Effector CD4-positive, alpha-beta T cell (primary cell): Measurements from ENCODE around the gene DPP10.

Source experiments
- DNase-seq: peaks from one replicate; pipeline ENCODE4 v3.0.0-alpha.2; 2020

DPP10 gene

GRCh38 chr2:115162494-115163293 lies 720.3 kb downstream of the DPP10 start:
- DNase-seq, result no peak

DNA sequence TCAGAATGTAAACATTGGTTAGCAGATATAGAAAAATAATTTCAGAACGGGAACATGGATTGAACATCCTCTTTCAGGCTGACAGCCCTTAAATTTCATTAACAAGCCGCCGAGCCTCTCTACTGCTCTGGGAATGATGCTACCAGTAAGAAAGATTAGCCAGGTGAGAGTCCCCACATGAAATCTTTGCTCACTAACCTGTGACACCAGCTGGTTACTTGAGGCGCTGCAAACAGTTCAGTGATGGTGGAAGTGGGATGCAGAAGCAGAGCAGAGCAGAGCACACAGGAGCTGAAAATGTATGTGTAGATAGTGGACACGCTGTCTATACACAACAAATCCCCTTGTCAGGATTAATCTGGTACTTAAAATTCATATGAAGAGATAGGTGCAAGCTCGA lies 721.1 kb downstream of the DPP10 start:
- DNase-seq, result no peak

GRCh38 chr2:115165529-115166109 lies 723.2 kb downstream of the DPP10 start:
- no peak for DNase-seq

DNA sequence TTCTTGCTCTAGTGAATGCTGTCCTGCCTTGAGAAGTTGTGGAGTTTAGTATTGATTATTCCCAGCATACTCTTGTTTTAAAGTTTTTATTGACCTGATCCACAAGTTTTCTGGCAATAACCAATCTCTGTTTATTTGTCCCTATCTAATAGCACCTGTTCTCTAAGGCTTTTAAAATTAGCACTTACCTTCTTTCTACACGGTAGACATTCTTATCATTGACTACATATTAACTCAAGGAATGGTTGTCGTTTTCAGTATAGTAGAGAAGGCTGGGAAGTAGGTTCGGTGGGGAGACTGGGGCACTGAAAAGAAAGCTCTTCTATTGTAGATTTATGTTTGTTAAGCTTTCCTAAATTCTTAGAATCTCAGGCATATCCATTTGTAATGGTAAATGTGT lies 726.0 kb downstream of the DPP10 start:
- DNase-seq, result no peak

- no peak for DNase-seq
Observed at GRCh38 chr2:115169814-115170213, 727.4 kb downstream of the DPP10 start.

DNA sequence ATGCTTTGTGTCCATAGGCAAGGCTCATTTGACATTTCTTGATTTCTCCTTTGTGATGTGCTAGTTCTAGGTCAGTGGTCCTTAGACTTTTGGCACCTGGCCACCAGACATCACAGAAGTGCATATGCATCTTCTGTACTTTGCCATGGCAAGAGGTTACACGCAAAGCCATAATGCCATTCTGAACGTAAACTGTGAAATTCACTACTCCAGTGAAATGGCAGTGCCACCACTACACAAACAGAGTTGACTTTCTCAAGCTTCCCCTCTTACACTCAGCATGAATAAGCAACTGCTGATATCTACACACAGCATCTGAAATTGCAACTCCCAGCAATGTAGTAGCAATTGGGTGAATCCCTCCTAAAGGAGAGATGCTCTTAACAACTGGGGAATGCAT lies 729.3 kb downstream of the DPP10 start:
- DNase-seq, result no peak

DNA sequence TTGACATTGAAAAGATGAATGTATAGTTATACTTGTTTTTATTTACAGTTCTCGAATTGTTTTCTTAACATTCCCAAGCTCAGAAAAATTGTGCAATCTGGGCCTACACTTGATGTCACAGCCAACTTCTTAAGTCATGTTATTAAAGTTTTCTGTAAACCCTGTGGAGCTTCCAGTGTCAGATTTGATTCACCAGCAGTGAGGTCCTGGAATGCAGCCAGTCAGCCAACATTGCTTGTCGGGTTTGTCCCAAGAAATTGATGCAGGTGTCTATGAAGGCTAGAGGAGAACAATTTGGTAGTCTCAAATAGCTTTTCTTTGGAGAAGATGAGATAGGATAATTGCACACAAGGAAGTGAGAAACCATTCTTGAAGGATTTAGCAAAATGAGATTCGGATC lies 732.2 kb downstream of the DPP10 start:
- DNase-seq, result no peak

GRCh38 chr2:115183144-115183543 lies 740.7 kb downstream of the DPP10 start:
- no peak for DNase-seq

DNA sequence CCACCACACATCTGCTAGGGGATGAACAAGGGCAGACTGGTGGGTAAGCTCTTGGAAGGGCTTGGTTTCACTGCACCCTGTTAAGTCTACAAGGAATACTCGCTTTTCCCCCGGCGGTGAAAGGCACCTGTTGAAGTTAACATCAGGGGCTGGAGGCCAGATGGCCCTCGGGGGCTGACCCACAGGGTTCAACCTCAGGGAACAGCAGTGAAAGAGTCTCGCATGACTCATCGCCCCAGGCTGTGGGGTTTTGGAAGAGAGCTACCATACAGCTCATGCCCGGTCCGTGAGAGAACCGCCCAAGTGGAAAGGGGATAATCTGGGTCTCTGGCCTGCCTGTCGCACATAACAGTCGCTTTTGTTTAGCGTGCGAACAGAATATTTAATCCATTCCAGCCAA lies 748.0 kb downstream of the DPP10 start:
- DNase-seq, result no peak

GRCh38 chr2:115194623-115195022 lies 752.2 kb downstream of the DPP10 start:
- no peak for DNase-seq

DNA sequence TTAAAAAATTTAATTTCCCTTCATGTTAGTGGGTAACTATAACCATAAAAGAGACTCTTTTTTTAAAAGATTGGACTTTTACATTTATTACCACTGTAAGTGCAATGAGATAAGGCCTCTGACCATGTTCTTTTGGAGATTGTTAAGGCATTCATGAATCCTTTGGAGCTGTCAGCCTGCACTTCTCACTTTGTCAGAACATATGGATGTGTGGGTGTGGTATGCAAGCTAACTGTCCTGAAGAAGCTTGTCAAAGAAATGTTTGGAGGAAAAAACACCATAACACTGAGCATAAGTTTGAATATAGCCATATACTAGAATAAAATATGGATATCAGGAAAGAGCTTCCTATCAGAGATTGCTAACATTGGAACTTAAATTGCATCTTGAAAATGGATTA lies 754.1 kb downstream of the DPP10 start:
- DNase-seq, result no peak

GRCh38 chr2:115199966-115200365 lies 757.5 kb downstream of the DPP10 start:
- no peak for DNase-seq

DNA sequence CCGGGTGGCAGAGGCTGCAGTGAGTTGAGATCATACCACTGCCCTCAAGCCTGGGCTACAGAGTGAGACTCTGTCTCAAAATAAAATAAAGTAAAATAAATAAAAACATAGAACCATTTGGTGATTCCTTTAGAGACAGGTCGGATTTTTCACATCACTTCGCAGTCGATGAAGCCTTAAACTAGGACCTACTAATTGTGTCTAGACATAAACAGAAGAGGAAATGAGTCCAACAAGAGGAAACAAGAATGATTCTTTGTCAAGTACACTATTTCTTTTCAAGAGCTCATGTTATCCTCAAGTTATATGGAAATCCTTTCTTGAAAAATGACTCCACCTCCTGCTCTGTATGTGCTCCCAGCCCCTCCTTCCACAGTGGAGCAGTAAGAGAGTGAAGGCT lies 758.9 kb downstream of the DPP10 start:
- no peak for DNase-seq

DNA sequence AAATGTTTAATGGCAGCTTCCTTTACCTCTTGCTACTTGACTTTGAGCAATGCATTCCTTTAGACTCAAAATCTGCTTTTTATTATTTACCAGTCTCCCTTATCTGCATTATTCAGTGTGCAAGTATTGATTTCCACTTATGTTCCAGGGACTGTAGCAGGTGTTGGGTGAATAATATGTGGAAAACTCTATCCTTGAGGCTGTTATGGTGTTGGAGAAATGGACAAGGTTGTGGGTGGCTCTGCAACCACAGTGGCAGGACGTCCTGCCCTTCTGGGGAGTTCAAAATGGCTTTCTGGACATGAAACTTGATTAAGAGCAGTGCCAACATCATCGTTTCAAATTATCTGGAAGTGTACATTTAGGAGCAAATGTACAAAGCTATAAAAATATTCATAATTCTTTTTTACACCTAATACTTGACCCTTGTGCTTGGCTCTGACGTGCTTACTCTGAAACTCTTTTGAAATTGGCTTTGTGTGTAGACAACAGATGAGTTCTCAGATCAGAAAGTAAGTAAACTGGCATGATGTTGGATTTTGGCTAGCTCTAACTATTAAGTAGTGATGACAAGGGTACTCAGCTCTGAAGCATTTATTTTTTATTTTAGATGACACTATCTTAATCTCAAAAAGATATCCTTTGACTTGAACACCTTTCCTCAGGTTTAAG lies 766.2 kb downstream of the DPP10 start:
- DNase-seq, result no peak

DNA sequence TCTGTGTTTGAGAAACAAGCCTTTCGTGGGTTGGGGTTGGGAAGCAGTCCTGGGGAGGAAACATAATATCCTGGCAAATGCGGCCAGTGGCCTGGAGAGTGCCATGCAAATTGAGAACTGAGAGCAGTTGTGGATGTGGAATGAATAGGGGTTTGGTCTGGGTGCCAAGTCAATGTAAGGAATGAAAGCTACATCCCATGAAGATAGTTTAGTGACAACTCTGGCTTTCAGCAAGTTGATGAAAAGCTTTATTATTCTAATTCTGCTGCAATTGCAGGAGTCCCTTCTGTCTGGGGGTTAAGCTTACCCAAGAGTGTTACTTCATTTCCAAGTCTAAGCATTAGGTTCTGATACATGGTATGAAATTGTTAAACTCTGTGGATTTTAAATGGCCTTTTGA lies 771.6 kb downstream of the DPP10 start:
- DNase-seq, result no peak

DNA sequence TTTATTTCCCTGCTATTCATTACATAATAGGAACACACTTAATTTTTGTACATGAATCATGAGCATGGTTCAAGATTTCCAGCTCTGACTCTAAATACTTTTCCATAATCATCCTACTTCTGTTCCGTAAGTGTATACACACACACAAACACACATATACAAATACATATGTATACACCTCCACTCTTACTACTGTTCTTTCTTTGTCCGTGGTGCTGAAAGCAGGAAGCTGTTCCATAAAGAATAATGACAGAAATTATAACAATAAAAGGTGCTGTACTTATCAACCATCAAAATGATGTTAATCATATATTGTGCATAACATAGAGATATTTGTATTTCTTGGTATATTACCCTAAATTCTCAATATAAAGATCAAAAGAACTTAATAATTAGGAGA lies 776.9 kb downstream of the DPP10 start:
- no peak for DNase-seq

DNA sequence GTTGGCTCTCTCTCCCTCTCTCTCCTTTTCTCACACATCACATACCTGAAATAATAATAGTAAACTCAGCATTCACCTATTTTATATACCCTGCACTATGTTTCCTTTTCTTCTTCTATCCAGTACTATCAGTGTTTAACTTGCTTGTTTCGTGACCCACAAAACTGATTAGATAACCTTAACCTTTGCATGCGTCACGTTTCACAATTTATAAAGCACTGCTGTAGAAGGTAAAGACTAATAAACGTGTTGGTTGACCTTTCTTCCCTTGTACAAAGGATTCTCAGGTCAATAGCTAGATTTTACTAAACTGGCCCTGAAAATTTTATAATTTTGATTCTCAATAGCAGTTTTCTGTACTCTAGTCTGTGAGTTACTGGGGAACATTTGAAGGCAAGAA lies 791.7 kb downstream of the DPP10 start:
- DNase-seq, result no peak

DNA sequence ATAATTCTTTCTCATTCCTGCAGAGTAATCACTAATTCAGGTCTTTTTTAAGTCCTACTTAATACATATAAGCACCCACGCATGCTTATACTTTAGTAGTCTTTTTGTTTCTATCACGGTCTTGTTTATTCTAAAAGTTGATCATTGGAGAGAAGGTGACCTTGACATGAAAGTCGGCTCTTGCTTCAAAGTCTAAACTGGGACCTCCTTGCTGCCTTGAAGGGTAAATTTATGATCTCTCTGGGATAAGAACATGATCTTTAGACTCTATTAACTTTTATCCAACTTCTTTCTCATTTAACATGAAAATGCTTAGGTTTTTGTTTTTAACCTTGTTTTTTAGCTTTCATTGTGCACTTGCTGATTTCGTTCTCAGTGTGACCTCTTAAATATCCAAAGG lies 792.3 kb downstream of the DPP10 start:
- no peak for DNase-seq

- DNase-seq, result no peak
Observed at GRCh38 chr2:115248066-115248465, 805.6 kb downstream of the DPP10 start.

DNA sequence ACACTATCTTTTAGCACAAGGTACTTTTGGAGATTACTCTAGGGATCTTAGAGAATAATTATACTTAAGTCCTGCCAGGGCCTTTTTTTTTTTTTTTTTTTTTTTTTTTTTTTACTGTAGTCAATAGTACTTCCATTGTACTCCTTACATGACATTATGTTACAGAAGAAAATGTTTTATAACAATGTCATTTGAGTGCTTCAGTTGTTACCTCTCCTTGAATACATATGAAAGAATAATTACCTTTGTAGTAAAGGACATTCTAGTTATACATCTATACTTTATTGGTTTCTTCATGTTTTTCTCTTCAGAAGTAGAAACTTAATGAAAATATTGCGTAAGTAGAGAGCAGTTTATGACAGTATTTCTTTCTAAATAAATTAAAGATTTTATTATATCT lies 834.9 kb downstream of the DPP10 start:
- DNase-seq, result no peak

GRCh38 chr2:115285416-115285815 lies 843.0 kb downstream of the DPP10 start:
- DNase-seq, result no peak

GRCh38 chr2:115290478-115290877 lies 848.0 kb downstream of the DPP10 start:
- no peak for DNase-seq

DNA sequence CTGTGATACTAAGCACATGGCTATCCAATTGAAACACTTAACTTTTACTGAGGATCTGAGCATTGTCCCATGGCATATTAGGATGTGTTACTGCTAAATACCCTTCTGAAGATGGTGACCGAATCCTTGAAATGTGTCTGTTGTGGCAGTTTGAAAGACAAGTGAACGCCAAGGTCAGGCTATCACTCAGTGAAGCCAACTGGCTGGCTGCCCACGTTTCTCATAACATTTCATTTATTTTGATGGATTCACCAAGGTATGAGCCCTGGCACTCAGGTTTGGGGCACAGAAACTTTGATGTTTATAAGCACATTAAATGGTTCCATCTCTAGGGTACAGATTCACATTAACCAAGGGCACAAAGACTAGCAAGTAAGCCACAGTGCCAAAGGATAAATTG lies 850.3 kb downstream of the DPP10 start:
- DNase-seq, result no peak

GRCh38 chr2:115294999-115295398 lies 852.6 kb downstream of the DPP10 start:
- DNase-seq, result no peak
